Hippocampal formation (tissue), 2 donors: ENCODE data around the gene DACH1.
"Not testable (repeated sequence)": the region's sequence is repeated elsewhere in the genome, so short reads cannot be mapped to it uniquely, and the experiment has no call there.

Source experiments
- DNase-seq, 2 donors: peaks; one replicate each; lab custom pipeline; 2025; lab: John Stamatoyannopoulos, UW

Gene DACH1

GRCh38 chr13:71865874-71866334, 1.1 kb downstream of the DACH1 start:
- no peak for DNase-seq

GRCh38 chr13:71864986-71865873, 1.8 kb downstream of the DACH1 start:
- no peak for DNase-seq

GRCh38 chr13:71864094-71864985, 2.7 kb downstream of the DACH1 start:
- DNase-seq = no peak

- no peak for DNase-seq
Observed at GRCh38 chr13:71863254-71863865, 3.6 kb downstream of the DACH1 start.

- no peak for DNase-seq
Observed at GRCh38 chr13:71862459-71862943, 4.5 kb downstream of the DACH1 start.

- DNase-seq = no peak
Observed at GRCh38 chr13:71861769-71862458, 5.1 kb downstream of the DACH1 start.

- DNase-seq = no peak
Observed at GRCh38 chr13:71860547-71861138, 6.4 kb downstream of the DACH1 start.

GRCh38 chr13:71858647-71859046, 8.4 kb downstream of the DACH1 start:
- DNase-seq = no peak

- no peak for DNase-seq
Observed at GRCh38 chr13:71856548-71857043, 10.4 kb downstream of the DACH1 start.

GRCh38 chr13:71854401-71854800, 12.6 kb downstream of the DACH1 start:
- no peak for DNase-seq

GRCh38 chr13:71853725-71854124, 13.3 kb downstream of the DACH1 start:
- no peak for DNase-seq

- no peak for DNase-seq
Observed at GRCh38 chr13:71852736-71853135, 14.3 kb downstream of the DACH1 start.

- no peak for DNase-seq
Observed at GRCh38 chr13:71851498-71852409, 15.2 kb downstream of the DACH1 start.

- no peak for DNase-seq
Observed at GRCh38 chr13:71842003-71842402, 25.0 kb downstream of the DACH1 start.

GRCh38 chr13:71838842-71839241, 28.2 kb downstream of the DACH1 start:
- DNase-seq = no peak

- not testable (repeated sequence) for DNase-seq
Observed at GRCh38 chr13:71837582-71837981, 29.4 kb downstream of the DACH1 start.

GRCh38 chr13:71831716-71832115, 35.3 kb downstream of the DACH1 start:
- no peak for DNase-seq

- no peak for DNase-seq
Observed at GRCh38 chr13:71830736-71831135, 36.3 kb downstream of the DACH1 start.

- DNase-seq = no peak
Observed at GRCh38 chr13:71830323-71830722, 36.7 kb downstream of the DACH1 start.

GRCh38 chr13:71829547-71829946, 37.5 kb downstream of the DACH1 start:
- no peak for DNase-seq
